ENCODE measurements around the gene BRD4.

BRD4 gene

DNA sequence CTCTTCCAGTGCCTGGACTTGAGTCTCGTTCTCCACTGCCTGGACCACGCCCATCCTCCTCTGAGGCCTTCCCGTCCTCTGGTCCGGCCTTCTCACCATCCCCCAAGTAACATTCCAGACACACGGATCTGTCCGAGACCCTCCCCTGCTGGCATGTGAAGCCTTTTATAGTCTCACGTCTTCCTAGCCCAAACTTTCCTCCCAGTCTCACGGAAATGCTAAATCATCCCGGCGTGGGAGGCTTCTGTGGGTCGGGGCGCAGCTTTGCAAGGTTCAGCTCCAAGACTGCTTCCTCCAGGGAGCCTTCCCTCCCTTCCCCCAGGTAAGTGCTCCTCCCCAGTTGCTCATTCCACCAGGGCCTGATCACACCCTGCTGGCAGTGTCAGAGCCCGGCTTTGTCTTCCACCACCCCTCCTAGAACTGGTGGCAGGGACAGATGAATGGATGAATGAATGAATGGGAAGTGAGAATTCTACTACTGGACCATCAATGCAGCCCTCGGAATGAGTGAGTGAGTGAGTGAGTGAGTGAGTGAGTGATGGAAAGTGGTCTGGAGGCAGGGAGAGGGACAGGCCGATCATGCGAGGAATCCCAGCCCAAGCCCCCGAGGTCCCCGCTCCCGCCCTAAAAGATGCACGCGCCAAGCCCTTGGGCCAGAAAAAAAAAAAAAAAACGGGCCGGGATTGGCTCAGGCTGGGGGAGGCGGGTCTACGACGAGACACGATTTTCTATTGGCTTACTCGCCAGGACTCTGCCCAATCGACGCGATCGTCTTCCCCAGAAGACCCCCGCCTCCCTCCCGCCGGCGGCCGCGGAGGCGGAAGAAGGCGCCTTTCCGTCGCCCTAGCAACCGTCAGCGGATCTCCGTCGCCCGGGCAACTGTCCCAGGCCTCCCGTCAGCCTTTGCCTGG, 109.3 kb downstream of the BRD4 start:
- peak; percentile 92 to 97 for DNase-seq

DNA sequence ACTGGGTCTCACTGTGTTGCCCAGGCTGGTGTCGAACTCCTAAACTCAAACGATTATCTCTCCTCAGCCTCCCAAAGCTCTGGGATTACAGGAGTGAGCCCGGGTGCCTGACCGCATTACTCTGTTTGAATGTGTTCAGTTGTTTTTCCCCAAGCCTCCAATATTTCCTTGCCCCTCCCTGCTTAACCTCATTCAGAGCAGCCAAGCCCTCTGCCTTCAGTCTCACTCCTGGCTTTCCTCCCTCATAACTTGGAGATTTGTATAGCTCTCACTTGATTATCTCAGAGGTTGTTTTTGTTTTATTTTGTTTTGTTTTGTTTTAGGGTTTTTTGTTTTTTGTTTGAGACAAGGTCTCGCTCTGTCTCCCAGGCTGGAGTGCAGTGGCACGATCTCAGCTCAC, 111.5 kb downstream of the BRD4 start:
- DNase-seq, result no peak

DNA sequence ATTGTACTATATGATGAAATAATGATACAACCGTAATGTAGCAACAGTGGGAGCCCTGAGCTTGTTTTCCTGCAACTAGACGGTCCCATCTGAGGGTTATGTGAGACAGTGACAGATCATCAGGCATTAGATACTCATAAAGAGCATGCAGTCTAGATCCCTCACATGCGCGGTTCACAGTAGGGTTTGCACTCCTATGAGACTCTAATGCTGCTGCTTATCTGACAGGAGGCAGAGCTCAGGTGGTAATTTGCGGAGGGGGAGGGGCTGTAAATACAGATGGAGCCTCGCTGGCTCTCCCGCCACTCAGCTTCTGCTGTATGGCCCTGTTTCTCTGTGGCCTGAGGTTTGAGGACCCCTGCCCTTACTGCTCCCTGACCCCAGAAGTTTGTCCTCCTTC, 113.8 kb downstream of the BRD4 start:
- DNase-seq, result no peak

DNA sequence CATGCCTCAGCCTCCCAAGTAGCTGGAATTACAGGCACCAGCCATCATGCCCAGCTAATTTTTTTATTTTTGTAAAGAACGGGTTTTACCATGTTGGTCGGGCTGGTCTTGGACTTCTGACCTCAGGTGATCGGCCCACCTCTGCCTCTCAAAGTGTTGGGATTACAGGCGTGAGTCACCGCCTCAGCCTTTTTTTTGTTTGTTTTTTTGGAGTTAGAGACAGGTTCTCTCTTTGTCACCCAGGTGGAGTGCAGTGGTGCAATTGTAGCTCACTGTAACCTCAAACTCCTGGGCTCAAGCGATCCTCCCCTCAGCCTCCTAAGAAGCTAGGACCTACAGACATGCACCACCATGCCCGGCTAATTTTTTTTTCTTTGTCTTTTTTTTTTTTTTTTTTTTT, 116.0 kb downstream of the BRD4 start:
- DNase-seq, result no peak

DNA sequence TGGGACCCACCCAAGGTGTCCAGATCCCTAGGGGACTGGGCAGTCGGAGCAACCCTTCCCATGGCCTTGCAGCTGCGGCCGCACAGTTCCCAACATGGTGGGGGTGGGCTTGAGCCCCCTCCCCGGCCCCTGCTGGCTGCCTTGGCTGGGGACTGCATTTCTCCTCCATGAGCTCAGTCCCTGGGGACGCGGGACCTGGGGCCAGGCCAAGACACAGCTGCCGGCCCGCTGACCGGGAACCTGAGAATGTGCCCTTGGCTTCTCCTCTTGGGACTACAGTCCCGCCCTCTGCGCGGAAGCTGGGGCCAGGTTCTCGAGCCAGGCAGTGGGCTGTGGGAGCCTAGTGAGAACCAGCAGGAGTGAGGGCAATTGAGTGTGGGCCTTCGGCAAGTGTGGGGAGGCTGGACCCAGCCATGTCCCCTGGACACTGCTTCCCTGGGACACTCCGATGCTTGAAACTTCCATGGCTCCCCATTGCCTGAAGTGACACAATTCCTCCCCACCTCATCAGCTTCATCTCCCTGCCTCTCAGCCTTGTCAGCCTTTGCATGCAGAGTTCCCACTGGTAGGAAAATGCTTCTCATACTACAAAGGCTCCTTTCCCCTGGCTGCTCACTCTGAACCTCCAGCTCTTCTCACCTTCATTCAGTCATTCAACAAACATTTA, 118.5 kb downstream of the BRD4 start:
- DNase-seq, result no peak

DNA sequence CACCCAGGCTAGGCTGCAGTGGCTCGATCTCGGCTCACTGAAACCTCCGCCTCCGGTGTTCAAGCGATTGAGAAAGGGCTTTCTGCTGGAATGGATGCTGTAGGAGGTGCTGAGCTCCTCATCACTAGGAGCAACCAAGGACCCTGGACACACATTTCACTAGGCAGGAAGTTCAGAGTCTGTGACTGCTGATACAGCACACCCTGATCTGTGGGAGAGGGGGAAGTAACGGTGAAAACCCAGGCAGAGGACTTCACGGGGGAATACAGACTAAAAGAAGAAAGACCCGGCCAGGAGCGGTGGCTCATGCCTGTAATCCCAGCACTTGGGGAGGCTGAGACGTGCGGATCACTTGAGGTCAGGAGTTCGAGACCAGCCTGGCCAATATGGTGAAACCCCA, 119.6 kb downstream of the BRD4 start:
- no peak for DNase-seq

DNA sequence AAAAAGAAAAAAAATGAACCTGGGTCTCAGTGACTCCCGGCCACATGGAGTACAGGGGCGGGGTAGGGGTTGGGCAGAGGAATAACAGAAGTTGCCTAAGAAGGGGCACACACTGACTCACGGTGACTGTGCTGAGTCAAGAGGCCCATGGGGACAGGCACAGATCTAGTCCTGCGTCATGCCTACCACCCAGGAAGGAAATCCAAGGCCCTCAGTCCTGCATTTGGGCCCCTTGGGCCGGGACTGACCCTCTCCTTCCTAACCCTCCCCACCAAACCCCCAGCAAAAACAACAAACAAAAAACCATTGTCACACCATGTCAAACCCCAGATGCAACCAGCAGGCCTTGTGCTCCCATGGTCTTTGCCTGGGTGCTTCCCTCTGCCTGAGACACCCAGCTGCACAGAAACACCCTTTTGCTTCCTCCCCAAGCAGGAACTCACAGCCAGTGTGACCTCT, 122.0 kb downstream of the BRD4 start:
- DNase-seq, result no peak

DNA sequence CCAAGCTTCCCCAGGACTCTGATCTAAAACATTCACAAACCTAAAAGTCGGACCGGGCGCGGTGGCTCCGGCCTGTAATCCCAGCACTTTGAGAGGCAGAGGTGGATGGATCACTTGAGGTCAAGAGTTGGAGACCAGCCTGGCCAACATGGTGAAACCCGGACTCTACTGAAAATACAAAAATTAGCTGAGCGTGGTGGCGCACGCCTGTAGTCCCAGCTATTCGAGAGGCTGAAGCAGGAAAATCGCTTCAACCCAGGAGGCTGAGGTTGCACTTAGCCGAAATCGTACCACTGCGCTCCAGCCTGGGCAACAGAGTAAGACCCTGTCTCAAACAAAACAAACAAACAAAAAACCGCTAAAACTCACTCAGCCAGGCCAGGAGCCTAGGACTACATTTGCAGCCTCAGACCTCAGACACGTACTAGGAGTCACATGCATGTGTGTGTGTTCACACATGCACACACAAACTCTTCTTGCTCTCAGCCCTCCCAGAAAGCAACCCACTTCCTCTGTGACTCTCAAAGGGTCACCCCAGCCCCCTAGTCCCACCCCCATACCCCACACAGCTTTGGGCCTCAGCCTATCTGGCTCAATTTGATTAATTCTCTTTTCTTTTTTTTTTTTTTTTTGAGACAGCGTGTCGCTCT, 130.8 kb downstream of the BRD4 start:
- DNase-seq, result no peak

DNA sequence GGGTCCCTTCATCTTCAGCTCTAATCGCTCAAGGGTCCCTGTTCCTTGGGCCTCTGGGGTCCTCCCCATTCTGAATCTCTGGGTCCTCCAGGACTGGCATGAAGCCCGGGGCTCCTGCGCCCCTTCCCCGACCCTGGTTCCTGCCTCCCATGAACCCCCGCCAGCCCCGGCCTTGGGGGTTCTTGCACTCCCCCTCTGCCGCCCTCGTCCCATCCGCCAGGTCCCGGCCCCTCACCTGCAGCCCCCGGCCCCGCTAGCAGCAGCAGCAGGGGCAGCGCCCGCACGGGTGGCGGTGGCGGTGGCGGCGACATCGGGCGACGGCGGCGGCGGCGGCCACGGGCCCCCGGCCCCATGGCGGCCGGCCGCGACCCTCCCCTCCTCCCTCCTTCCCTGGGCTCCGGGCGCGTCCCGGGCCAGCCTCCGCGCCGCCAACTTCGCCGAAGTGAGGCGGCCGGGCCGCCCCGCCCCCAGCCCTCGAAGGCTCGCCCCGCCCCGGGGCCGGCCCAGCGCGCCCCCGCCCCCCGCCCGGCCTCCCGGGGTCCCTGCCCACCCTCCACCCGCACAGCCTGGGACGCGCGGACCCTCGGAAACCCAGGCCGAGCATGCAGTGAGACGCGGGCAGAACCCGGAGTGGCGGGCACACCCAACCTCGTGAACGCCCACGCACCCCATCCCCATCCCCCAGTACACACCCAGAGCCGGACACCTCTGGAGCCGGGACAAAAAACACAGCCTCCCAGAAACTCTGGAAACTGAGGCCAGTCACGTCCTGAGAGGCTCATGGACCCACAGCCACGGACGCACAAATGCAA, 131.6 kb downstream of the BRD4 start, which contains the start of gene NOTCH3:
Gene NOTCH3 (minus strand): TSS at position 443 of the 812 bp plus-strand sequence. CDS start 90 bp downstream, at position 353.
- DNase-seq, result no peak

DNA sequence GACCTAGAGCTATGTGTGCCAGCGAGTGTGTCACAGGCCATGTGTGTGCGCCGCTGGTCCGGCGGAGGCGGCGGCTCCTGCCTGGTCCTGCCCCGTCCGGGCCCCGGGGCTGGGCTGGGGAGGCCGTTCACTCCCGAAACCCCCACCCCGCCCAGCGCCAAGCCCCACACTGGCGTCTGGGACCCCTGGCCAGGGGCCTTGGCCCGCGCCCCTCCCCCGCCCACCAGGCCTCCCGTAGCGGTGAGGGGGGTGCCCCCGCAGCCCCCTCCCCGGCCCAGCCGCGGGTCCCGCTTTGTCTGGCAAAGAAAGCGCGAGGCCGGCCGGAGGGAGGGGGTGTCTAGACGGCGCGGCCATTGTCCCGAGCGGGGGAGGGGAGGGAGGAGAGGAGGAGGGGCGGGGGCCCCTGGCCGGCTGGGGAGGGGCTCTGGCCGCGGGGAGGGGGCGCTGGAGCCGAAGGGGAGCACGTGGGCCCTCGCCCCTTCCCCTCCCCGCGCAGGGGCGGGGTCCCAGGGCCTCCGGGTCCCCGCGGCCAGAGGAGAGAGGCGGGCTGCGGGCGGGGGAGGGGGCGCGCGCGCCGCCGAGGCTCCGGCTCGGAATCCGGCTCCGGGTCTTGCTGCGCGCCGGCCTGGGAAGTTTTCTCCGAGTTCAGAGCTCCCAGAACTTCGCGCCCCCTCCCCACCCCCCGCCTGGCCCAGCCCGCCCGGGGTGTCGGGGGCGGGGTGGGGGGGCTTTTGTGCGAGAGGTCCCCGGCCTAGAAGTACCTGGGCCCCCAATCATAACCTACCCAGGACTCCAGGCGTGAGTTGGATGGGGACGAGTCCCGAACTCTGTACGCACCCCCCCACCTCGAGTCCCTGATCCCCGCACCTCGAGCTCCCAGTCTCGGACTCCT, 132.4 kb downstream of the BRD4 start:
- no peak for DNase-seq

DNA sequence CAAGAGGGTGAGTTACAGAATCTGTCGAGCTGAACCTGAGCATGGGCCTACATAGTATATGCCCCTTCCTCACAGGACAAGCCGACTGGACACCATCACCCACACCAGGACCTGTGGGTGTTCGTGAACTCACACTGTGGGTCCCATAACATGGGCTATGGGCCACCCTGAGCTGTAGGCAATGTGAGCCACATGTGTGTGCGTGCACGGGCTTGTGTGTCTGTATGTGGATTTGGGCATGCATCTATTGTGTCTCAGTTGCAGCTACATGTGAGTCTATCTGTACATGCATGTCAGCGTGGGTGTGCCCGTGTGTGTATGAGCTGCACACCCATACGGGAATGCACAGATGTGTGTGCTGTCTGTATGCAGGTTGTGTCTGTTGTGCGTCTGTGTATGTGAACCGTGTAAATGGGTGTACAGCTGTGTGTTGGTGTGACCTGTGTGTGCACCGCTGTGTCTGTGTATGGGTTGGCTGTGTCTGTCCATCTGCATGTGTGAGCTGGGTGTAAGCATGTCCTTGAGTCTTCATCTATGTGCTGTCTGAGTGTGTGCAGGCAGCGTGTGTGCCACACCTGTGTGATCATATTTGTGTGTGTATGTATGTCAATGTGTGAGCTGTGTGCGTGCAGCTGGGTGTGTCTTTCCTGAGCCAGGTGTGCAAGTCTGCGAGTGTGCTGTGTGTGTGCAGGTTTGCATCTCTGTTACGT, 133.2 kb downstream of the BRD4 start:
- no peak for DNase-seq

DNA sequence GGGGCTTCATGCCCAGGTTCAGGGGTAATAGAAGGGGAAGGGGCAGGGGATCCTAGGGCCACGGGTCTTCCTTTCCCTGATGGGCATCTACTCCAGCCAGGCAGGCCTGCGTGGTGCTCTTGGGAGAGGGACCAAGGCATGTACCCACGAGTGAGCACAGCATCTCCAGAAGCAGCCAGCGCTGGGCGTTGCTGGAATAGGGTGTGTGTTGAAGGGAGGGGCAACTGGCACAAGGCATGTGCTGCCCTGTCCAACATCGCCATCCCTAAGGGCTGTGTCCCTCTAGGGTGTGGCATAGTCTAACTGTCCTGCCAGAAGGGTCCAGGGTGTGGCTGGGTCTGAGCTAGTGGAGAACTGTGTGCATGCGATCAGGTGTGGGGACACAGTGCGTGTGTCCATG, 134.4 kb downstream of the BRD4 start:
- DNase-seq, result no peak

DNA sequence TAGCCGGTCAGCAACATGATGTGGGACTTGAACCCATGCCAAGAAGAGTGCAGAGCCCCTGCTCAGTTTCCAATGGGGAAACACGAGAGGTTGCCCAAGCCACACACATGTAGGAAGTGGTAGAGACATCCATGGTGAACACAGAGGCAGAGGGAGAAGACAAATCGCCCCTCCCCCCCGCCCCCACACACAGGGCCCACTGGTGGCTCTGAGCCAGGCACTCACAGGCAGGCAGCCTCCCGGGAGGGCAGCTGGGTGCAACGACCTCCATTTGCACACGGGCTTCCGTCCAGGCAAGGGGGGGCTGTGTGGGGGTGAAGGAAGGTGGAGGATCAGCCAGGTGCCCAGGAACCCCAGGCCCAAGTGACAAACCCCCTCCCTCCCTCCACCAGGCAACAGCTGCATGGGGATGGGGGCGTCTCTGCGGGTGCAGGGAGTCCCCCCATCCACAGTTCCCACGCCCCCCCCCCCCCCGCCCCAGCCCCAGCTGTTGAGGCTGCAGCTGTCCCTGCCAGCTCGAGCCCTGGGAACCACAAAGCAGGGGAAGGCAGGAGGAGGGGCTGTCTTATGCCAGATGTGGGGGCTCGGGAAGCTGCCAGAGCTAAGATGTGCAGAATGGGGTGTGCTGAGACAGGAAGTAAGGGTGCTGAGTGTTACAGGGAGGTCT, 134.9 kb downstream of the BRD4 start:
- no peak for DNase-seq

DNA sequence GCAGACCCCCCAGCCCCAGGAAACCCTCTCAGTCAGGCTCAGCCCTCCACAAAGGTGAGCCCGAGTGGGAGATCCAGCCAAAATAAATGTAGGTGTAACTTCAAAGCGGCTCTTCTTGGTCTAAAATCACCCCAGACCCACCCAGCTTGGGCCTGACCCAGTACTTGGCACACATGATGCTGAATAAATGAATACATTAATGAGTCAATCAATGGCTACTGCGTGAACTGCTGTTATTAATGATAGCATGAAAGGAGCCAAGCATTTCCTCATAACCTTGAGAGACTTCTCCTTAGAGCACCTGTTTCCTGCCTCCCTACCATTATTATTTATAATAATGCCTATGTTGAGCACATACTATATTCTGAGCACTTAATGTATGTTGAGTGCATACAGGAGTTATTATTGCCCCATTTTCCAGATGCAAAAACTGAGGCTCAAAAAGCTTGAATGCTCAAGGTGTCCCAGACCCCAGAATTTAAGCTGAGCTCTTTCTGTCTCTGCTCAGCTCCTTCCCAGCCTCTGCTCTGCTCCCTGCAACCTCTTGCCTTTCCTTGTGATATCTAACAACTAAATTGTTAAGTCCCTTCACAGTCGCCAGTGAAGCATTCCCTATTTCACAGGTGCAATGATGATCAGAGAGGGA, 135.9 kb downstream of the BRD4 start:
- no peak for DNase-seq

DNA sequence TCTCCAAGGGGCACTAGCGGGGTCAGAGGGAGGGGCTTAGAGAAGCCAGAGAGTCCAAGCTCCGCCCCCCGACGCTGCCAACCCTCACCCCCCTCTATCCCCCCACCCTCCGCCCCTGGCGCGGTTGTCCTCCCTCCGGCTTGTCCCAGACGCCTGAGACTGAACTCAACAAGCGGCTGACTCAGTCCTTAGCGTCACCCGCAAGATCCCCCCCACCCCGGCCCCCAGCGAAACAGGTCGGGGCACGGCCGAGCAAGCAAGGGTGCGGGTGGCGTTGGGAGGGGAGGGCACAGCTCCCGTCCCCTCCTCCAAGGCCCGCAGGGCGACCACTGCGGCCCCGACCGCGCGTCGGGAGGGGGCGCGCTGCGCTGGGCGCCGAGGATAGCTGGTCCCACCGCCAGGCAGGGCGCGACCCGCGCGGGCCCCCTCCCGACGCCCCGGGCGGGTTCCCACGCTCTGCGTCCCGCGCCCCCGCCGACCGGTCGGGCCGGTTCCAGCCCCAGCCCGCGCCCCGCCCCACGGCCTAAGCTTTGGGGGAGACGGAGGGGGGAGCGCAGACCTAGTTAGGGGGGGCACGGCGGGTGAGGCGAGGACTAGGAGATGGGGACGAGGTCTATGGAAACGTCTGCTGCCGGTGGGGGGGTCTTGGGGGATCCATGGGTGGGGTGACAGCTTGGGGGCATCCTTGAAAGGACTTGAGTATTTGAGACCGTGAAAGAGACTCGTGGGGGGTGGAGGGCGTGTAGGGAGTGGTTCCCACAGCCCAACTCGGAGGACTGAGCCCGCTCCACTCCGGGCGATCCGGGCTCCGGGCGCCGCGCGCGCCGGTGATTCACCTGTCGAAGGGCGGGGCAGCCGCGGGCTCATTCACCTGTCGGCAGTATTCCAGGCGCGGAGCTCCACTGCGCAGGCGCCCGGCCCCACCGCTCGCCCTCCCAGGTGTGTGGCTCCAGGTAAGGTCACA, 136.7 kb downstream of the BRD4 start:
- DNase-seq, result peak in 1 of 2 experiments; percentile 38

DNA sequence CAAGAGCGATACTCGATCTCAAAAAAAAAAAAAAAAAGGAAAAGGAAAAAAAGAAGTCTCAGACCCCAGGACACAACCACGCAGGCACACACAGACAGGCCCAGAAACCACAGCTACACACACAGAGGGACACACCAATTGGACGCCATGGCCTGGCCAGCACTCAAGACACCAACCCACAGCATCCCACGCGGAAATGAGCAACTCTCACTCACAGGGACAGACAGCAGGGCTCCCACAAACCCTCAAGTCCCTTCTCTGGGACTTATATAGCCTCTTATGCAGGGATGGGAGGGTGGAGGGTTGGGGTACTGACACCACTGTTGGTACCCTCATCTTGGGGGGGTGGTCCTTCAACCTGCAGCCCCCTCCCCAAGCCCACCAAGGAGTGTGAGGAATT, 137.4 kb downstream of the BRD4 start:
- DNase-seq, result no peak

DNA sequence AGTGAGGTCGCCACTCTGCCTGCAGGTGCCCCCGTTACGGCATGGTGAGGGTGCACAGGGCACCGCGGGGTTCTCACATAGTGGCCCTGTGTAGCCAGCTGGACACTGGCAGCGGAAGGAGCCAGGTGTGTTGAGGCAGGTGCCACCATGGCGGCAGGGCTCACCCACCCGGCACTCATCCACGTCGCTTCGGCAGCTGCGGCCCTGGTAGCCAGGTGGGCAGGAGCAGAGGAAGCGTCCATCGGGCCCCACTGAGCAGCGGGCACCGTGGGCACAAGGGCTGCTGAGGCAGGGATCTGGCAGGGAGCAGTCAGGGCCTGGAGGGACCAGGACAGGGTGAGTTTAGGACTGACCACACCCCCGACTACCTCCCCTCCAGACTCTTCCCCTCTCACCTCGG, 140.4 kb downstream of the BRD4 start:
- no peak for DNase-seq

DNA sequence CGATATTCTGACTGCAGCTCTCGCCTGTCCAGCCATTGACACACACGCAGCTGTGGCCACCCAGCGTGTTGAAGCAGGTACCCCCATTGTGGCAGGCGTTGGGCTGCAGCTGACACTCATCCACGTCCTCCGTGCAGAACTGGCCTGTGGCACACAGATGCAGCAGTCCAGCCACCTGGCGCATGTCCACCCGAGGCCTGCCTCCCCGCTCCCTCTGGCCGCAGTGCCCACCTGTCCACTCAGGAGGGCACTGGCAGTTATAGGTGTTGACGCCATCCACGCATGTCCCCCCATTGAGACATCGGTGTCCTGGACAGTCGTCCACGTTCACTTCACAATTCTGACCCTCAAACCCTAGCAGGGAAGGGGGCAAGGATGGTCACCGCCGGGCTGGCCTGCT, 140.8 kb downstream of the BRD4 start:
- no peak for DNase-seq

DNA sequence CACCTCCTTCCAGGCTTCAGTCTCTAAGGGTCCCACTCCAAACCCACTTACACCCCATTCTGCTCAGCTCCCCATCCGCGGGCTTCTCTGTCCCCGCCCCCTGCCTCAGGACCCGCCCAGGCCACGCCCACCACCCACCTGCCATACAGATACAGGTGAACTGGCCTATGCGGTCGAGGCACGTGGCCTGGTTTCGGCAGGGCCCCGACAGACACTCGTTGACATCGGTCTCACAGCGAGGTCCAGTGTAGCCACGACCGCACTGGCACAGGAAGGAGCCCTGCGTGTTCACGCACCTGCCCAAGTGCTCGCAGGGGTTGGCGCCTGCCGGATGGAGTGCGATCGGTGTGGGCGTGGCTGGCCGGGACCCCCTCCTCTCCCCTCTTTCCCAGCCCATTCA, 143.5 kb downstream of the BRD4 start:
- no peak for DNase-seq

All from NCI-H524 (cell line).